ENCODE measurements around the gene PODXL2.
A peak's percentile ranks its signal among the peaks of the same experiment; 100 is the strongest.

The PODXL2 gene

DNA sequence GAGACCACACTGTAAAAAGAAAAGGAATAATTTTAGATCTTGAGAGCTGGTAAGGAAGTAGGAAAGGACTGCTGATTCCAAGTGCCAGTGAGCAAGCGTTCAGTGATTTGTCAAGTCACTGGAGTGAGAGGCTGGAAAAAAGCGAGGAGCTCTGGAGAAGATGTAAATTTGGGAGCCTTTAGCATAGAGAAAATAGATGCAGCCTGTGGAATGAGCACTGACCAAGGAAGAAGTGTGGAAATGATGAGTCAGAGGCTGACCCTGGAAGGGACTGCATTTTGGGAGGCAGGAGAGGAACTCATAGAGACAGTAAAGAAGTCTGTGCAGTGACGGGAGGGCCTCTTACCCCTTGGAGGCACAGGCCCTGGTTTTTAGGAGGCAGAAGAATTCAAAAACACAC is 26.7 kb downstream of the PODXL2 start:
- no peak for DNase-seq (ENCODE audit: low read depth)

DNA sequence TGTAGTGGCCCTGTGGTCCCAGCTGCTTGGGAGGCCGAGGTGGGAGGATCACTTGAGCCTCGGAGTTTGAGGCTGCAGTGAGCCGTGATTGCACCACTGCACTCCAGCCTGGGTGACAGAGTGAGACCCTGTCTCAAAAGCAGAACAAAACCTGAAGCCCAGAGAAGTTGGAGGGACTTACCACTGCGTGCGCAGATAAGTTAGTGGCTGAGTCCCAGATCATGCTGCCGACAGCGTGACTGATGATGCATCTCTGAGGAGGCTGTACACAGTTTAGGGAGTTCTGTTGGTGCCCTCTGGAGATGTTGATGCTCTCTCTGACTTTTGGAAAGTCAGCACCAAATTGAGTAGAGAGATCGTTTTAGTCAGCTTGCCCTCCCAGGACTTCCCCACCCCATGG is 27.9 kb downstream of the PODXL2 start:
- no peak for DNase-seq (ENCODE audit: low read depth)

DNA sequence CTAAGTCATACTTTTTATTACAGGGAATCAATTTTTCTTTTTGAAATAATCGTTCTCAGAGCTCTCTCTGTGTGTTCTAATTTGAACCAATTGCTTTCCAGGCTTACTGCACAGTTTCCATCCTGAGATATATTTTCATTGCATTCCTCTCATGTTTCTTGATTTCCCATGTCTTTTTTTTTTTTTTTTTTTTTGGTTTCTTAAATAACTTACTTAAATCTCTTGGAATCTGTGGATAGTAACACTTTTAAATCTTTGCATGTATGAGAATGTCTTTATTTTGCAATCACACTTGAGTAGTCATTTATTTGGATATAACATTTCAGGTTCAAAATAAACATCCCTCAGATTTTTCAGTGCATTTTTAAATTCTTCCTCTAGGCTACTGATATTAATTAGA is 29.2 kb downstream of the PODXL2 start:
- no peak for DNase-seq (ENCODE audit: low read depth)

DNA sequence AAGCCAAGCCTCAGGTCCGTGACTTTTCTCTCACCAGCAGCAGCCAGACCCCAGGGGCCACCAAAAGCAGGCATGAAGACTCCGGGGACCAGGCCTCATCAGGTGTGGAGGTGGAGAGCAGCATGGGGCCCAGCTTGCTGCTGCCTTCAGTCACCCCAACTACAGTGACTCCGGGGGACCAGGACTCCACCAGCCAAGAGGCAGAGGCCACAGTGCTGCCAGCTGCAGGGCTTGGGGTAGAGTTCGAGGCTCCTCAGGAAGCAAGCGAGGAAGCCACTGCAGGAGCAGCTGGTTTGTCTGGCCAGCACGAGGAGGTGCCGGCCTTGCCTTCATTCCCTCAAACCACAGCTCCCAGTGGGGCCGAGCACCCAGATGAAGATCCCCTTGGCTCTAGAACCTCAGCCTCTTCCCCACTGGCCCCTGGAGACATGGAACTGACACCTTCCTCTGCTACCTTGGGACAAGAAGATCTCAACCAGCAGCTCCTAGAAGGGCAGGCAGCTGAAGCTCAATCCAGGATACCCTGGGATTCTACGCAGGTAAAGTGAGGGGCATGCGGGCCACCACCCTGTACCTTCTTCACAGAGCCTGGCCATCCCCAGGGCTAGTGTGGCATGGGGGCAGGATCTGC is 31.8 kb downstream of the PODXL2 start:
- DNase-seq (ENCODE audit: low read depth) = no peak

DNA sequence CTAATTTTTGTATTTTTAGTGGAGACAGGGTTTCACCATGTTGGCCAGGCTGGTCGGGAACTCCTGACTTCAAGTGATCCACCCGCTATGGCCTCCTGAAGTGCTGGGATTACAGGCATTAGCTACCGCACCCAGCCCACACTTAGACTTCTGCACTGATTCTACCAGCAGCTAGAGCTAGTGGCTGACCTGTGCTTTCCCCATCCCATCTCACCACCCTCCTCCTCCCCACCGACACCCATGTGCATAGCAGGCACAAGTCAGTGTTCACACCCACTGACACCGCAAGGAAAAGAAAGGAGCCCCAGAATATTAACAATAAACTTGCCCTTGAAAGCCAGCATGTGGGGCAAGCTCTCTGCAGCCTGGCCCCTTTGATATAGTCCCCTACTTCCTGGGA is 32.6 kb downstream of the PODXL2 start:
- DNase-seq (ENCODE audit: low read depth) = no peak

DNA sequence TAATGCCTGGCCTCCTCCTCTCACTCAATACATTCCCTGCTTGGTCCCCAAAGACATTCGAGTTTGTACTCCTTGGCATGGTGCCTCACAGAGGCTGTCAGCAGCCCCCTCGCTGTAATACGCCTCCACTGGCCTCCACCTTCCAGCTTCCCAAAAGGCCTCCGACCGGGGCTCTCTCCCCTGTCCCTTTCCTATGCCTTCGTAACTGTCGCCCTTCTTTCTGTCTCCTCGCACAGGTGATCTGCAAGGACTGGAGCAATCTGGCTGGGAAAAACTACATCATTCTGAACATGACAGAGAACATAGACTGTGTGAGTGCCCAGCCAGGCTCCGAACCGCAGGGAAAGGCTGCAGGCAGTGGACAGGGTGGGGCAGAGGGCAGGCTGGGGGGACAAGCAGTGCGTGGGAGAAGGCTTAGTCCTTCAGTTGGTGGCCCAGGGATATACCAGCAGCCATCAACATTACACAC is 33.0 kb downstream of the PODXL2 start:
- no peak for DNase-seq (ENCODE audit: low read depth)

DNA sequence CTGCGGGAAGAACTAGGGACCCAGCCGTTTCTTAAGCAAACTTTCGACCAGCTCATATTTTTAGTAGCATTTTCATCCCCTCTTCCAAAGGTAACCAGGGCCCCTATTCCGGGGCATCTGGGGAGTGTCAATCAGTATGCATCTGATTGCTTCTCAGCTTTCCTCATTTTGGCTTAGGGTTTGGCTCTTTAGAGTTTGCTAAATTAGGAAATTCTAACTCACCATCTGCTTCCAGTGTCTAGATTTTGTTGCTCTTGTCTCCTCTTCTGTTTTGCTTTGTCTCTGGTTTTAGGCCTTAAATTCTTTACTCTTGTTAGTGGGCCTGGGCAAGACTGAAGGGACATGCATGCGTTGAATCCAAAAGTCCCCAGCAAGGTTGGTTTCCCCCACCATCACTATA is 34.2 kb downstream of the PODXL2 start:
- no peak for DNase-seq (ENCODE audit: low read depth)

DNA sequence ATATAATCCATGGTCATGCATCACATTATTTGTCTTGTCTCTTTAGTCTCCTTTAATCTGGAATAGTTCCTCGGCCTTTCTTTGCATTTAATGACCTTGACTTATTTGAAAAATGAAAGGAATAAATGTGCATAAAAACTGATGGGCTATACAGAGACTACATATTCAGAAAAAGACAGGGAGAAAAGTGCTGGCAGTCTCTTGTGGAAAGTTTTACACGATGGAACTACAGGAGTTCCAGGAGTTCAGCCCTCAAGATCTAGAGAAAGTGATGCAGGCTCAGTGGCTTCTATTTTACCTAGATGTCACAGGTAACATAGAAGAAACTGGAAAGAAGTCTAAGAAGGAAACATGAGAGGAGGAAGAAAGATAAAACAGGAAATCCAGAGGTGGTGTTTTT is 36.2 kb downstream of the PODXL2 start:
- no peak for DNase-seq (ENCODE audit: low read depth)

DNA sequence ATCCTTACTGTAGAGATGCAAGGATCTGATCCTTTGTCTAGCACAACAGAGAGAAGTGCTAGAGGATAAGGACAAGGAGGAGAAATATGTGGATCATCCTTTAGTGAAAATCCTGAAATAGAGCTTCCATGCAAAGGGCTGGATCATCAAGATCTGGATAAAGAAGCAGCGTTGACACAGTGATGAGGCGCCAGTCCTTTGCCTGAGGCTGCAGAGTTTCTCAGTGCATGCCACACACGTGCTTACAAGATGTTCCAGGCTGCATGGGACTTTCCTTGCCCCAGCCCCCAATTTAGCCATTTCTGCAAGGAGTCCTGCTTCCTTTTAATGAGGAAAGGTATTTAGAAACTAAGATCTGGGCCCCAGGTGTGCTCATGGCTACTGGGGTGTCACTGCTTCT is 36.6 kb downstream of the PODXL2 start:
- DNase-seq (ENCODE audit: low read depth) = no peak

DNA sequence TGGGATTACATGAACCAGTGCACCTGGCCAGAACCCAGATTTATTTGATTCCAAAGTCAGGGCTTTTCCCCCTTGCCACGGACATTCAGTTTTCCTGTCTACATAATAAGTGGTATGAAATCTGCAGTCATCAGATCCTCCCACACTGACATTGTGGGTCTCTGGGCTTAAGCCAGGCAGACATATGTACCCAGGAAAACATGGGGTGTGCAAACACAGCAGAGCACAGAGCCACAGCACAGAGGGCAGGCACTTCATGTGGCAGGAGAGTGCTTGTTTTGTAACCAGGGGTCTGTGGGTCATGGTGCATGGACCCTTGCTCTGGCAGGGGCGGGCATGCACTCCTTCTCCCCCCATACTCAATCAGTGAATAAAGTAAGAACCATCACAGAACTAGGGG is 37.7 kb downstream of the PODXL2 start:
- DNase-seq (ENCODE audit: low read depth) = no peak

DNA sequence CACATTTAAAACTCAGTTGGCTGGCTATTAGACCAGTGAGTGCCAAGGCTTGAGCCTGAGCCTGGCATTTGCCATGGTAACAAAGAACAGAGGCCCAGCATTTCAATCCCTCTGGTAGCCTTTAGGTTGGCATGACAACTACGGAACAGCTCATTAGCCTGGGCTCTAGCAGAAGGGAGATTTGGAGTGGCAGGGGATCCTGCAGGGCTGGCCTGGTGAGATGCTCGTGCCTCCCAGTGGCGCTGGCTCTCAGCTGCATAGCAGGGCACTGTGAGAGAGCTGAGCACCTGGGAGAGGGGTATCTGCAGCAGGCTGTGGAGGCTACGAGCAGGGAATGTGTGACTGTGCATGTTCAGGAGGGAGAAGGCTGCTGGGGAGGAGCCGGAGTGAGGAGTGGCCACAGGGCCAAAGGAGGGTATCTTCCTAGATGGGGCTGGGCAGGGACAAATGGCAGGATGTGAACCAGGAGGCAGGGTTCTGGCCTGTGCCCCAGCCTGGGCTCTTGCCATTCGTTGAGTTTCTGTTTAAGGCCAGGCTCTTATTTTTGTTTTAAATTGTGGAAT is 38.2 kb downstream of the PODXL2 start:
- no peak for DNase-seq (ENCODE audit: low read depth)

DNA sequence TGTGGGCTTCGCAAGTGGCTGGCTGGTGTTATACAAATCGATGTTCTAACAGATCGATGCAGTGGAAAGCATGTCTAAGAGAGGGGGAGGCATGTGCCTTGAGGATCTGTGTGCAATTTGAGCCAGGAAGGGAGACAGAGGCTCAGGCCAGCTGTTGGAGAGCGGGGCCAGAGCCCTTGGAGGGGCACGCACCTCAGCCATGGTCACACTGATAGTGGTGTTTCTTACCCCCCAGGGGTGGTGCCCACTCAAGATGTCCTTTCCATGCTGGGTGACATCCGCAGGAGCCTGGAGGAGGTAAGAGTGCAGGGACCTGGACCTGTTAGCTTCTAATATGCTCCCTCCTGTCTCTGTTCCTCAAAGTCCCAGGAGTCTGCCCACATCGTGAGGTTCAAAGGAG is 39.9 kb downstream of the PODXL2 start:
- no peak for DNase-seq (ENCODE audit: low read depth)

DNA sequence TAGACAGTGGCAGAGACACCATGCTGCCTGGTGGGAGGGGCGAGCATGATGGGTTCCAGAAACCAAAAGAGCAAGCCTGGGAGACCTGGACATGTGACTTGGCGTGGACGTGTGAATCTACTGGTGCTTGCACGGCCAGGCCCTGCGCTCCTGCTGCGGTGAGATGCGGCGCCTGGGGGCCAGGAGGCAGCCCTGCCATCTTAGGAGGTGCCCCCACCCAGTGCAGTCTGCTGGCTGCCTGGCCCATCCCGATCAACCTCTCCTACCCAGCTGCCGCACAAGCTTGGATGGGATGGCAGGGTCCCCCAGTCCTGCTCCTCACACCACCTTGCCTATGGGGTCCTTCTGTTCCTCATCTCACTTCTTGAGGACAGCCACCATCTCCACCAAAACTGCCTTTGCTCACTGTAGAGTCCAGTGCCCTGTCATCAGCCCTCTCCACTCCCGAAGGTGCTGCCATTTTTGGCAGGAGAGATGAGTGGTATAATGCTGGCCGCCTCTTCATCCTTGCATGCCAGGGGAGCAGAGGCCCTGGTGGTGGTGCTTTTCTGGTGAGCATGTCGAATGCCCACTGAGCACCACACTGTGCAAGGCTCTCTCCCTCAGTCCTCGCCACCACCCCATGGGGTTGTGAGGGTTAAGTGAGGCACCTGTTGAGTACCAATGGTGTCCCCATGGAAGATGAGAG is 40.7 kb downstream of the PODXL2 start:
- DNase-seq (ENCODE audit: low read depth) = no peak

DNA sequence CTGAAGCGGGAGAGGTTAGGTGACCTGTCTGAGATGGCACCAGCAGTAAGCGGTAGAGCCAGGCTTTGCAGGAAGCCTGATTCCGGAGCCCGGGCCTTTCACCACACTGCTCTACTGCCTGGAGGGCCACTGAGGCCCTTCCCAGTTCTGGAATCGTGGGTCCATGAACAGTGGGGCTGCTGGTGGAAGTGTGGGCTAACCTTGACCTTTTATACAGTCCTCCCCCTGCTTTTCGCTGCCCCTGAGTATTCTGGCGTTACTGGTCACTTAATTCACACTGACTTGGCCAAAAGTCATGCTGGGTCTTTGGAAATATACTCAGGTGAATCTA is 41.2 kb downstream of the PODXL2 start:
- no peak for DNase-seq (ENCODE audit: low read depth)

DNA sequence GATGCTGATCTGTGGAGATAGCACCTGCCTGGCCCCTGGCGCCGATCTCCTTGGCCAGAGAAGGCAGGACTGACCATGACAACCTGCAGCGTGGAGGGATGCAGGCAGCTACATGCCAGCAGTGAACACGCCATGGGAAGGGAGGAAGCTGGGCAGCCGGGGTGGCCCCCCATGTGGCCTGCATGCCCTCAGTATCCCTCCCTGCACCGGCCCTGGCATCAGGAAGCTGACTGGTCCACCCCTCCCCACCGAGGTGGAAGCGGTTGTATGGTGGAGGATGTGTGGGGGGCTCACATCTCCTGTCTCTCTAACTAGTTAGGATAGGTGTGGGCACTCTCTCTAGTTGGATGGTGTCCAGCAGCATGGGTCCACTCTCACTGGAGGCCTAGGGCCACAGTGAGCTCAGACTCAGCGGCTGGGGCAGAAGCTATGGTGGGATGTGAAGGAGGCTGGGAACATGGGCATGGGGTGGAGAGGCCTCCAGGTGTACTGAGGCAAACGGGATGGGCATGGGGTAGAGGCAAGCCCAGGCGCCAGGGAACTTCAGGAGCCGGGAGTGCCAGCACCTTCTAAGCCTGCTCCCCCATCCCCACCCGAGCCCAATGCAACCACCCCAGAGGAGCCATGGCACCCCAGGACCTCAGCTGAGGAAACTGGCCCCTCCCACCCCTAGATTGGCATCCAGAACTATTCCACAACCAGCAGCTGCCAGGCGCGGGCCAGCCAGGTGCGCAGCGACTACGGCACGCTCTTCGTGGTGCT is 42.0 kb downstream of the PODXL2 start:
- DNase-seq (ENCODE audit: low read depth) = no peak

DNA sequence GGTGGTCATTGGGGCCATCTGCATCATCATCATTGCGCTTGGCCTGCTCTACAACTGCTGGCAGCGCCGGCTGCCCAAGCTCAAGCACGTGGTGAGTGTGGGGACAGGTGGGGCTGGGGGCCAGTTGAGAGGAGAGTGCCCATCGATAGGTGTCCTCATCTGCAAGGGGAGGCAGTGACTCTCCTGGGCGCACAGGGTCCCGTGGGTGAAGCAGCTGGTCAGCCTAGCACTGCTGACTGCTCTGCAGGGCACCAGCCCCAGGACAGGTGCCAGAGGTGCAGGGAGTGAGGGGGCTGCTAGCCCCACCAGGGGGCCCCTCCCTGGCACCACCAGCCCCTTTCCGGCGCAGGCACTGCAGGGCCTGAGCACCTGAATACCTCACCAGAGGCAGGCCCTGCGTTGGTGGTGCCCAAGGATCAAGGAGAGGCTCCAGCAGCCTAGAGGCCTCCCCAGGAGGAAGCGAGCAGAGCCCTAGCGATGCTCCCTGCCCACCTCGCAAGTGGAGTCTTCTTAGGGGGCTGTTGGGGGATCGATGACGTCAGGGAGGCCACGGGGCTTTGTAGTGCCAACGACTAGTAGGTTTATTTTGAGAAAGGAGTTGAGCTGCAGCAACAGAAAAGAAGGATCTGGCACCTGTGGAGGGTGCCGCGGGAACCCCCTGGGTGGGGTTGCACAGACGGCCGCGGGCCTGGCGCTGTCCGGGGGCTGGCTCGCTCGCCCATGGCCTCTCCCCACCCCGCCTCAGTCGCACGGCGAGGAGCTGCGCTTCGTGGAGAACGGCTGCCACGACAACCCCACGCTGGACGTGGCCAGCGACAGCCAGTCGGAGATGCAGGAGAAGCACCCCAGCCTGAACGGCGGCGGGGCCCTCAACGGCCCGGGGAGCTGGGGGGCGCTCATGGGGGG is 42.8 kb downstream of the PODXL2 start:
- DNase-seq (ENCODE audit: low read depth) = no peak

DNA sequence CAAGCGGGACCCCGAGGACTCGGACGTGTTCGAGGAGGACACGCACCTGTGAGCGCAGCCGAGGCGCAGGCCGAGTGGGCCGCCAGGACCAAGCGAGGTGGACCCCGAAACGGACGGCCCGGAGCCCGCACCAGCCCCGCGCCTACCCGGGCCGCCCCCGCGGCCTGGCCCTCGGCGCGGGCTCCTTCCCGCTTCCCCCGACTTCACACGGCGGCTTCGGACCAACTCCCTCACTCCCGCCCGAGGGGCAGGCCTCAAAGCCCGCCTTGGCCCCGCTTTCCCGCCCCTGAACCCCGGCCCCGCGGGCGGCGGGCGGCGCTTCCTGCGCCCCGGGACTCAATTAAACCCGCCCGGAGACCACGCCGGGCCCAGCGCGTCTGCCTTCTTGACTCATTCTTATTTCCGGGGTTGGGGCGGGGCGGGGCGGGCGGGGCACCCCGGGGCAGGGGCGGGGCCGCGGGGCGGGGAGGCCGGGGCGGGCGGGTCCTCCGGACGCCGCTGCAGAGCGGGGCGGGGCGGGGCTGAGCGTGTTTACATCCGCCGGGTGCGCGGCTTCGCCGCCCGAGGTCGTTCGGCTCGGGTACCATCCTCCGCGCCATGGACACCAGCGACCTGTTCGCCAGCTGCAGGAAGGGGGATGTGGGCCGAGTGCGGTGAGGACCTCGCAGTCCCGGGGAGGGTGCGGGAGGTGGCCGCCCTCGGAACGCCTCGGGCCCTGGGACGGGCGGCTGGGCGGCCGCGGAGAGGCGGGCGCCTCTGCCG is 43.6 kb downstream of the PODXL2 start, which contains the start of gene ABTB1:
Gene ABTB1, plus strand, starts transcription at position 524 of the 762 bp plus-strand sequence. Its CDS starts 74 bp downstream, at position 598.
- peak; percentile 82 for DNase-seq (ENCODE audit: low read depth)

DNA sequence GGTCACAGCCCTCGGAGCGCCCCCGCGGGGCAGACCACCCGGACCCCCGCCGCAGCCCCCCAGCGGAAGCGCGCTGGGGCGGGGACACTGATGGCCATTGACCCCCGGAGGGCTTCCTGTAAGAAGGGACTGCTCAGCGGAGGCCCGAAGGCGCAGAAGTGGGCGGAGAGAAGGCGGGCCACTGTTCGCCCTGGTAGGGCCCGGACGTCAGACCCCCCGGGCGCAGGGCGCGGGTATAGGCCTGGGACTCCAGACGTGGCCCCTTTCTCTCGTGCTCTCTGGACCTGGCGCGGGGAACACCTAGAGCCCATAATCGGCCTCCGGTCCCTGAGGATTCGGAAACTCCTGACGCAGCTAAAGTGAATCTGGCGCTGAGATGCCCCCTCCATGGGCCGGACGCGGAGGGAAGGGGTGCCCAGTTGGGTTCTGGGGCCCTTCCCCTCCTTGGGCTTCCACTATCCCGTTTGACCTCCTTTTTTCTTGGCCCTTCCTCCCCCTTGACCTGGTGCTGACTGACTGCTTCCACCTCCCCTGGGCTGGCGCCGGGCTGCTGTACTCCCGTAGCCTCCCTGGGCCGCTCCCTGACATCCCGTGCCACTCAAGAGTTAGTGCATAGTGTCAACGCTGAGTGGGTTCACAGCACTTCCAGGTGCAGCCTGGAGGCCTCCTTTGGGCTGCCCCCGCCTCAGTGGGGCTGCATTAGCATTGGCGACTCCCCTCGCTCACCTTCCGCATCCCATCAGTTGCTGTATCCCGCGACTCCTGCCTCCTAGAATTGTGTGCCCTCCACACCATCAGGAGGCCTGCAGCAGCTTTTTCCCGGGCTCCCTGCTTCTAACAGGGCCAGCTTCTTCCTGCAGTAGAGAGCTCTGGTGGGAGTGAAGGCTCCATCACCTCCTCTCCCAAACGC is 44.5 kb downstream of the PODXL2 start:
- peak; percentile 44 for DNase-seq (ENCODE audit: low read depth)

DNA sequence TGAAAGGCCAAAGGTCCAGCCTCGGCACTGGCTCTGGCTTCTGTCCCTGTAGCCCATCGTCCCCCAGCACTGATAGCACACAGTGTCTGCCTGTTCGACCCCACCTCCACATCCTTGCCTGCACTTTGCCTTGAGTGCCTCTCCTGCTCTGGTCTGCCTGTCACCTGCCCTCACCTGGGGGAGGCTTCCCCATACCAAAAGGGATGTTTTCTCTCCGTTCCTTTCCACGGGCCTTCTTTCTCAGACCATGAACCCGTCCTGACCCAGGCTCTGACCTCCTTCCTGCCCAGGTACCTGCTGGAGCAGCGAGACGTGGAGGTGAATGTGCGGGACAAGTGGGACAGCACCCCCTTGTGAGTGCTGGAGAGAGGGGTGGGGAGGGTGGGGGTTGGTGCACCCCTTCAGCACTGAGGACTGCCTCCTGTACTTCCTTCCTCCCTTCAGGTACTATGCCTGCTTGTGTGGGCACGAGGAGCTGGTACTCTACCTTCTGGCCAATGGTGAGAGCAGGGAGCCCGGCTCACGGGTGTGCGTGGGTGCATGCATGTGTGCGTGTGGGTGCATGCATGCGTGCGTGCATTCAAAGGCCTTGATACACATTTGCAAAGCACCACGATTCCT is 45.2 kb downstream of the PODXL2 start:
- no peak for DNase-seq (ENCODE audit: low read depth)

DNA sequence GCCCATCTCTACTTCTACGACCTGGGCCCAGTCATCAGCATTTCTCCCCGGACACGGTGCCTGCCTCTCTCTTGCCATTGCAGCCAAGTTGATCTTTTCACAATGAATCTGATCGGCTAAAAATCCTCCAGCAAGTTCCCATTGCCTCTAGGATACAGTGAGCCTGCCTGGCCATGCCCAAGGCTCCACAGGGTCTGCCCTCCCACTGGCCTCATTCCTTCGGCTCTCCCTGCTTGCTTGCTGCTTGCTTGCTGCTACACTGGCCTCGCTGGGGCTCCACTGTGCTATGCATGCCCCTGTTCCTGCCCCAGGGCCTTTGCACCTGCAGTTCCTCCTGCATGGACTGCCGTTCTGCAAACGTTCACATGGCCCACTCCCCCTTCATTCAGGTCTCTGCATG is 45.8 kb downstream of the PODXL2 start:
- no peak for DNase-seq (ENCODE audit: low read depth)

Measured in activated T-helper 1 cell treated with Interleukin-2 at 50 U/mL for 16 hours (primary cell).